HG03066 (cell line): ENCODE measurements around the gene RHOV.
"Not testable (repeated sequence)": the region's sequence is repeated elsewhere in the genome, so short reads cannot be mapped to it uniquely, and the experiment has no call there.

ENCODE experiments used
- ATAC-seq: cut with Tn5 transposase; IDR thresholded peaks from one replicate; pipeline ENCODE4 v1.9.1; 2021; ENCODE audit warnings: low read depth; ENCODE audit not compliant: unreplicated experiment

Gene RHOV

GRCh38 chr15:40878785-40879184 lies 4.8 kb upstream of the RHOV start:
- peak; percentile 55 for ATAC-seq

GRCh38 chr15:40877694-40878093 lies 3.7 kb upstream of the RHOV start:
- no peak for ATAC-seq

- ATAC-seq: no peak
Measured at GRCh38 chr15:40875991-40876730, 2.1 kb upstream of the RHOV start.

GRCh38 chr15:40872791-40873693 lies 992 bp downstream of the RHOV start:
- ATAC-seq: no peak

DNA sequence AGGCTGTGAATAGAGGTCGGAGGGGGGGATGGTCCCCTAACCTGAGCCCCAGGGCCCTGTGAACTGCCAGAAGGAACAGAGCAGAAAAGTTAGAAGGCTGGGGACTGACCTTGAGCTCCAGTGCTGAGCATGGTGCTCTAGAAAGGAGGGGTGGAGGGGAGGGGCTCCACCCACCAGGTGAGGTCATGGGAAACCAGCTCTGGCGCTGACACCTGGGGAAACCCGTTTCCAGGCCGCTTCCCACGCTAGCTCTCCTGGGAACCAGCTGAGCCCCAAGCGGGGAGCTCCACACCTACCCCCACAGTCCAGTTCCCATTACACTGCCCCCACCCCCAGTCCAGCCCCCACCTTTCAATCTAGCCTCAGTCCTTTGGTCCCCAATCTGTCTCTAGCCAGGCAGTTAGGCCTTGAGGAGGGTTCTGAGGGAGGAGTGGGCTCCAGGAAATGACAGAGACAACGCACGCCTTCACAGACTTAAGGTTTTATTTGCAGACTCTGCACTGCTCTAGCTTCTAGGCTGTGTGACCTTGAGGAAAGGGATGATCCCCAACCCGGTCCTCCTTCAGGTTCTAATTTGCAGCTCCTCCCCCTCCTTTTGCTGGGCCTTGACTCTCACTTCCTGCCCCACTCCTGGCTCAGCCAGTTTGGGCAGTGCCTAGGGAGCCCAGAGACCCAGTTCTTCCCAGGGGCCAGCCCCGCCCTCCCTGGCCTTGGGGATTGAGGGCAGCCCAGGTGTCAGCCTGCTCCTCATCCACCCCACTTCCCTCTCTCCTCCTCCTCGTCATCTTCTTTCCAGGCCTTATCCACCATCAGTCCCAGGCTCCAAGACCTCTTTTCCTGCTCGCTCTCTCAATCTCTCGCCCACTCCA lies 2.1 kb downstream of the RHOV start:
- ATAC-seq: no peak

GRCh38 chr15:40870716-40871115 lies 3.3 kb downstream of the RHOV start:
- ATAC-seq: no peak

- ATAC-seq: no peak
Measured at GRCh38 chr15:40869686-40870085, 4.3 kb downstream of the RHOV start.

GRCh38 chr15:40867199-40867598 lies 6.8 kb downstream of the RHOV start:
- ATAC-seq: no peak

DNA sequence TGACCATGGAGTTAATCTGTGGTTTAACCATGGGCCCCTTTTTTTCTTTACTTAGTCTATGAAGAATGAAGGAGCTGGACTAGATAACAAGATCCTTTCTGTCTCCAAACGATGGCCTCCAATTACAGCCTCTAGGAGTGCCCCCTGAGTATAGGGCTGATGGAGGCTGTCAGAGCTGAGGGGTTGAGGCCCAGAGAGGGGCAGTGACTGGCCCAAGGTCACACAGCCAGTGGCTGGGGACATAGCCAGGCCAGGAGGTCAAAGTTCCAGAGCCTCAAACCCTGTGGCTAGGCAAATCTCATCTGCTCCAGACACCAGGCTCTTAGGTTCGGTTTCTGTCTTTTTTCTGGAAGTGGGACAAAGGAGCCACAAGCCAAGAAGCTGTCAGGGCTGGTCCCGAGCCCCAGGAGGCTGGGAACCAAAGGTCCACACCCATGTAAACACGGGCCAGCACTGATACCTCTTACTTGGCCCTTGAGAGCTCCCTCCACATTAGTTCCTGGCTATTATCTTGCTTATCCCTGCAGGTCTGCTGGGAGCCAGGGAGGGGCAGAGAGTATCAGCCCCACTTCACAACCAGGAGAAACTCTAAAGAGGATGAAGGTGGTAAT lies 10.3 kb downstream of the RHOV start:
- no peak for ATAC-seq

DNA sequence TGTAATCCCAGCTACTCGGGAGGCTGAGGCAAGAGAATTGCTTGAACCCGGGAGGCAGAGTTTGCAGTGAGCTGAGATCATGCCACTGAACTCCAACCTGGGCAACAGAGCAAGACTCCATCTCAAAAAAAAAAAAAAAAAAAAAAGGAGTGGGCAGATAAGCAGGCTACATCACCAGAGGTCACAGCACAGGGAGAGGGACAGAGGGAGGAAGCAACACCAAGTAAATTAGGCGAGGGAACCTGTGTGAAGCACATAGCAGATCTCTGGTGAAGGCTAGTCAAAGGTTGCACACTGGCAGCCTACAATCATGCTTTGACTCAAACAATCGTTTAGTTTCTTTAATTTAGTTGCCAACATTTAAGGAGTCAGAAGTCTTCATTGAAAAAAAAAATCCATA lies 12.9 kb downstream of the RHOV start:
- not testable (repeated sequence) for ATAC-seq

DNA sequence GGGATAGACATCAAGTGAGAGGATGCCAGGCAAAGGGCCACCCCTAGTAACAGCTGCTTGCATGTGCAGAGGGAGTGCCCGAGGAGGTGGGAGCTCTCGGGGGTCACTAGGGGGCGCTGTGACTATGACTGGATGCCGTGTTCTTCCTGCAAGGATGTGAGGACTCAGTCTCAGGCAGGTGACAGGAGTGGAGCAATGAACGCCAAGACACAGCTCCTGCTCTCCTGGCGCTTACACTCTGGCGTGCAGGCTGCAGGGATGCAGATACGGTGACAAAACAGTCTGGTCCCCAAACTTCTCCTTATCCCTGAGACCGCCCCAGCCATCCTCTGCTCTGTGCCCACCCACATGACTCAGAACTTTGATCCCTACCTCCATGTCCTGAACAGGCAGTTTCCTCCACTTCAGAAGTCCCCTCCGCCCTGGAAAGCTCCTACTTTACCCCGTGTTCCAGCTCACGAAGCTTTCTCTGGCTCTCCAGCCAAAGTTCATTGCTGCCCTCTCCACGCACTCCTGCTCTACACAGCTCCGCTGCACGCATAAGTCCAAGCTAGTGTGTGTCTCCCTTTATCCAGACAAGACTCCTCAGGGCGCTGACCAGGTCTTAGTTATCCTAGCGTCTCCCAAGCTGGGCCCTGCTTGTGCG lies 14.7 kb downstream of the RHOV start:
- ATAC-seq: no peak

GRCh38 chr15:40858706-40859105 lies 15.3 kb downstream of the RHOV start:
- ATAC-seq: no peak

DNA sequence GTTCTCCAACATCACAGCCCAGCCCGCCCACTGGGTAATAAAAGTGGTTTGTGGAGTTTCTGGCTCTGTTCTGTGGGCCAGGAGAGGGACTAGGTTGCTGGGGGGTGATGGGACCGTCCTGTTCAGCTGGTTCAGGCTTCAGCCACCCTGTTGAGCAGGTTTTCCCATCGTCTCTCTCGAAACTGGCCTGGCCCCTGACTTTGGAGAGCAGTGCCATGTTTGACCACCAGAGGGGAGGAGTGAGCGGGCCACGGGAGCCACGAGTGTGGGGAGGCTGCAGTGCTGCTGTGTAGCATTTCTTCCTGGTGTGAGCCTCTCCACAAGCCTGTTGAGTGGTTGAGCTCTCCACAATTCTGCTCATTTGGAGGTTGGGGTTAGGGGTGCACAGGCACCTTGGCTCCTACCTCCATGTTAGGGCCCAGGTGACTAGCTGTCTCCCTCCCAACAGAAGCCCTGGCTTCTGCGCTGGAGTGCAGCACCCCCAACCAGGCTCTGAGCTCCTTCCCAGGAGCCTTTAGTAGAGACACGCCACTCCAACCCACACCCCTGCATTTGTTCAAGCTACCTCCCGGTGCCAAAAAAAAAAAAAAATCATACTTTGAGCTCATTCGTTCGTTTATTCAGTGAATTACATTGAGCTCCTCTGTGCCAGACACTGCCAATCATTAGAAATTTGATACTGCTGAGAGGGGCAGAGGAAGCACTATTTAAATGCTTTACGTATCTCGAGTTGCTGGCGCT lies 16.3 kb downstream of the RHOV start:
- no peak for ATAC-seq

GRCh38 chr15:40856746-40857145 lies 17.3 kb downstream of the RHOV start:
- no peak for ATAC-seq

DNA sequence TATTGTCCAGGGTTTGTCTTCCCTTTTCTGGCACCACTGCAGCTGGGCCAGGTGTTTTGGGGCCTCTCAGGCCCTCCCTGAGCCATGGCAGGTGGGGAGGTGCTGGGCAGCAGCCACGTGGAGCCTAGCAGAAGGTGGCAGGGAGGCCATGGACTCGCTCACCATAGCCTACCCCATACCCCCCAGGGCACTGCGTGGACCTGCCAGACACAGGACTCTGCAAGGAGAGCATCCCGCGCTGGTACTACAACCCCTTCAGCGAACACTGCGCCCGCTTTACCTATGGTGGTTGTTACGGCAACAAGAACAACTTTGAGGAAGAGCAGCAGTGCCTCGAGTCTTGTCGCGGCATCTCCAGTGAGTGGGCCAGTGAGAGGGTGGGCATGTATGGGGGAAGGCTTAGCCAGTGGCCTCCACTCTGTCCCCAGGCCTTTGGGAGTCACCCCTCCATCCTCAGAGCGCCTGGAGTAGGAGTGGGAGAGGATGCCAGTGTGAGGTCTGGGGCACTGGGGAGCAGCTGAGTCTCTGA lies 18.3 kb downstream of the RHOV start:
- ATAC-seq: no peak

DNA sequence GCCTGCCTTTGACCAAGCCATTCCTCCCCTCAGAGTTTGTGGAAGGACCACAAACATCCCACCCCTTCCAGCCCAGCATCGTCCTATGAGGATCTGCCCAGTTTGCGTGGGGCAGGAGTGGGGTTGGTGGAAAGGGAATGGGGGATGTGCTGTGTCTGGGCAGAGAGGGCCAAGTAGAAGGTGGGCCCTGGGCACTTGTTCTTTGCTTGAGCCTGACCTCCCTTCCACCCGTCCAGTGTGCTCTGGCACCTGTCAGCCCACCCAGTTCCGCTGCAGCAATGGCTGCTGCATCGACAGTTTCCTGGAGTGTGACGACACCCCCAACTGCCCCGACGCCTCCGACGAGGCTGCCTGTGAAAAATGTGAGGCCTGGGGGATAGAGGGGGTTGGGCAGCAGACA lies 19.9 kb downstream of the RHOV start:
- no peak for ATAC-seq

- no peak for ATAC-seq
Measured at GRCh38 chr15:40853241-40853890, 20.7 kb downstream of the RHOV start.

DNA sequence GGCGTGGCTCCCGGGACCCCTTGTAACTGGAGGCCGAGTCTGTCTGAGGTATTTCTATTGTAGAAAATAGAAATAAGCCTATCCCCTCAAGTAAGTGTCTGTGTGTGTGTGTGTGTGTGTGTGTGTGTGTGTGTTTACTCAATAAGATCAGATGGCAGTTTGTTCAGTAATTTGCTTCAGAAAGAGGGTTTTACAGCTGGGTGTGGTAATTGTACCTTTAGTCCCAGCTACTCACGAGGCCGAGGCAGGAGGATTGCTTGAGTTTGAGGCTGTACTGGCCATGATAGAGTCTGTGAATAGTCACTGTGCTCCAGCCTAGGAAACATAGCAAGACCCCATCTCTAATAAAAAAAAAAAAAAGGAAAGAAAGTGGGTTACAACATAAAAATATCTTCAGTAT lies 21.5 kb downstream of the RHOV start:
- no peak for ATAC-seq
